ENCODE measurements around the gene ZMIZ1. TPM values are rescaled to one million over a fixed set of nuclear protein-coding genes. Genes with fewer than 3 reads are reported as not detected.
"Not testable (repeated sequence)": the region's sequence is repeated elsewhere in the genome, so short reads cannot be mapped to it uniquely, and the experiment has no call there.

ZMIZ1 gene
- total and polyA plus RNA-seq, 2 experiments from 2014 or later: 48.2 to 78.8 TPM

DNA sequence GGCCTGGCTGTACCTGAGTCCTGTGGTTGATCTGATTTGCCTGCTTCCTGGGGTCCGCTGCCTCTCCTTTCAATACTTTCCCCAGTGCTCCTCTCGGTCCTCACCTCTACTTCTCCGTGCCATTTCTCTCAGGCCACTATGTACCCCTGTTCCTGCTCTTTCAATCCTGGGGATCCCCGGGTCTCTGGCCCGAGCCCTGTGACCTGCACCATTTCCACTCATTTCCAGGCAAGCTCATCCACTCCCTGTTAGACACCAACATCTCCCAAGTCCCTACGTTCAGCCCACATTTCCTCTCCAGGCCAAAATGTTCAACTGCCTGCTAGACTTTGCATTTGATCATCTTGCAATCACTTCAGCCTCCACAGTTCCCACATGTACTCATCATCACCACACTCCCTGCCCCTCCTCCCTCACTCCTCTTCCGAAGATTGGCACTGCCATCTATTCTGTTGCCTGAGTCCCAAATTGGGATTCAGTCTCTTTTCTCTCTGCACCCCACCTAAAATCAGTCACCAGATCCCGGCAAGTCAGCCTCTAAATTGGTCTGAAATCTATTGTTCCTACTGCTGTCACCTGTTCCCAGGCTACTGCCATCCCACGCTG is 34.4 kb upstream of the ZMIZ1 start:
- Histone ChIP-seq H3K4me3 (no peak overlapping the region), H3K27ac (no peak overlapping the region), H3K9me3 (ENCODE audit: low read depth) (no peaks in the 10 kb centered on the region), H3K36me3 (no peaks in the 10 kb centered on the region), H3K4me1 (ENCODE audit: low read depth) (peaks cover 10% of the 10 kb centered on the region), H3K27me3 (no peaks in the 10 kb centered on the region)
- DNase-seq (ENCODE audit: low read depth in 1 of 2, low spot score in 1 of 2): no peak
- TF ChIP-seq, protein P1, sequence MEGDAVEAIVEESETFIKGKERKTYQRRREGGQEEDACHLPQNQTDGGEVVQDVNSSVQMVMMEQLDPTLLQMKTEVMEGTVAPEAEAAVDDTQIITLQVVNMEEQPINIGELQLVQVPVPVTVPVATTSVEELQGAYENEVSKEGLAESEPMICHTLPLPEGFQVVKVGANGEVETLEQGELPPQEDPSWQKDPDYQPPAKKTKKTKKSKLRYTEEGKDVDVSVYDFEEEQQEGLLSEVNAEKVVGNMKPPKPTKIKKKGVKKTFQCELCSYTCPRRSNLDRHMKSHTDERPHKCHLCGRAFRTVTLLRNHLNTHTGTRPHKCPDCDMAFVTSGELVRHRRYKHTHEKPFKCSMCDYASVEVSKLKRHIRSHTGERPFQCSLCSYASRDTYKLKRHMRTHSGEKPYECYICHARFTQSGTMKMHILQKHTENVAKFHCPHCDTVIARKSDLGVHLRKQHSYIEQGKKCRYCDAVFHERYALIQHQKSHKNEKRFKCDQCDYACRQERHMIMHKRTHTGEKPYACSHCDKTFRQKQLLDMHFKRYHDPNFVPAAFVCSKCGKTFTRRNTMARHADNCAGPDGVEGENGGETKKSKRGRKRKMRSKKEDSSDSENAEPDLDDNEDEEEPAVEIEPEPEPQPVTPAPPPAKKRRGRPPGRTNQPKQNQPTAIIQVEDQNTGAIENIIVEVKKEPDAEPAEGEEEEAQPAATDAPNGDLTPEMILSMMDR (IDR thresholded peaks at IDR 0.05; ENCODE audit: low read depth, low read length): no peak

DNA sequence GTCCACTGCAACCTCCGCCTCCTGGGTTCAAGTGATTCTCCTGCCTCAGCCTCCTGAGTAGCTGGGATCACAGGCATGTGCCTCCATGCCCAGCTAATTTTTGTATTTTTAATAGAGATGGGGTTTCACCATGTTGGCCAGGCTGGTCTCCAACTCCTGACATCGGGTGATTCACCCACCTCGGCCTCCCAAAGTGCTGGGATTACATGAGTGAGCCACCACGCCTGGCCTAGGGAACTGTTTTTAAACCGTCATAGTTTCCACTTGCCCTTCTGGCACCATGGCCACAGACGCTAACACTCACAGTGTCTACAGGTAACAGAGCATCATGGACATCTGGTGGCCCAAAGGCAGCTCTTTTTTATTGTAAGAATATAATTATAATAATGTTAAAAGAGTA is 32.4 kb upstream of the ZMIZ1 start:
- H3K4me1 ChIP-seq (ENCODE audit: low read depth): peaks cover 14% of the 10 kb centered on the region
- not testable (repeated sequence) for H3K4me3 ChIP-seq; DNase-seq (ENCODE audit: low read depth in 1 of 2, low spot score in 1 of 2); H3K9me3 ChIP-seq (ENCODE audit: low read depth); H3K27me3 ChIP-seq; H3K36me3 ChIP-seq; H3K27ac ChIP-seq

DNA sequence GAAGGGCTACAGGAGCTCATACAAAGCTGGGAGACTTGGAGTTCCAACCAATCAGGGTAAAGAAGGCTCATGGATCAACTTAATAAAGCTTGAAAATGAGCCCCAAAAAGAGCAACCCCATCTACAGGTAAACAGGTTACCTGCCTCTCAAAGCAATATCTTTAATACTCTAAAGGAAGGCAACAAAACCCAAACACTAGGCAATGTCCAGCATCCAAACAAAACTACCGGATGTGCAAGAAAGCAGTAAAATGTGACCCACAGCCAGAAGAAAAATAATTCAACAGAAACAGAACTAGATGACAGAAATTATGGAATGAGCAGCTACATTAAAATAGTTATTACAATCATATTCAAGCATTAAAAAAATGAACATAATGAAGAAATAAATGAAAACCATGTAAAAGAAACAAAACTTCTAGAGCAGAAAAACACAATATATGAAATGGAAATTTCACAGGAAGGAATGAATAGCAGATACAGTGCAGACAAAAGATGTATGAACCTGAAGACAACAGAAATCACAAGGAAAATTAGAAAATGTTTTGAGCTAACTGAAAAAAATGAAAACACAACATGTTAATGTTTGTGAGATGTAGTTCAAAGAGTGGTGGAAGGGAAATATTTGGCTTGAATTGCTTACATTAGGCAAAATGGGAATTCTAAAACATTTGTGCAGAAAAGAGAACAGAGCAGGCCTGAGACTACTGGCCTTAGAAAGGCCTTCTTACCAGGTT is 30.5 kb upstream of the ZMIZ1 start:
- H3K27ac ChIP-seq: peak overlapping the region; percentile 87
- H3K4me3 ChIP-seq: no peak overlapping the region
- peaks cover 14% of the 10 kb centered on the region for H3K4me1 ChIP-seq (ENCODE audit: low read depth)
- no peaks in the 10 kb centered on the region for H3K36me3 ChIP-seq
- H3K27me3 ChIP-seq: no peaks in the 10 kb centered on the region
- TF ChIP-seq, protein P1 (IDR thresholded peaks at IDR 0.05; ENCODE audit: low read depth, low read length): no peak
- no peak for DNase-seq (ENCODE audit: low read depth in 1 of 2, low spot score in 1 of 2)
- H3K9me3 ChIP-seq (ENCODE audit: low read depth): no peaks in the 10 kb centered on the region

DNA sequence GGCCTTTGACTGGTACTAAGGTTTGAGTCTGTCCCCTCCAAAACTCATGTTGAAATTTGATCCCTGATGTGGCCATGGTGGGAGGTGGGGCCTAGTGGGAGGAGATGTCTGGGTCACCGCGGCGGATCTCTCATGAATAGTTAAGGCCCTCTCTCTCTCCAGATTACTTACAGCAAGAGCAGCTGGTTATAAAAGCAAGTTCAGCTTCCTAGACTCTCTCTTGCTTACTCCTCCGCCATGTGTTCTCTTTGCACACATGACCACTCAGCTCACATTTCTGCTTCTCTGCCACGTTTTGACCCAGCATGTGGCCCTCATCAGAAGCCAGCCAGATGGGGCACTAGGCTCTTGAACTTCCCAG is 29.9 kb upstream of the ZMIZ1 start:
- no peak overlapping the region for H3K4me3 ChIP-seq
- no peaks in the 10 kb centered on the region for H3K36me3 ChIP-seq
- H3K27ac ChIP-seq: peak overlapping the region; percentile 87
- peak; percentile 37 to 91 for DNase-seq (ENCODE audit: low read depth in 1 of 2, low spot score in 1 of 2)
- peaks cover 14% of the 10 kb centered on the region for H3K4me1 ChIP-seq (ENCODE audit: low read depth)
- TF ChIP-seq, protein P1 (IDR thresholded peaks at IDR 0.05; ENCODE audit: low read depth, low read length): no peak
- no peaks in the 10 kb centered on the region for H3K27me3 ChIP-seq
- no peaks in the 10 kb centered on the region for H3K9me3 ChIP-seq (ENCODE audit: low read depth)

DNA sequence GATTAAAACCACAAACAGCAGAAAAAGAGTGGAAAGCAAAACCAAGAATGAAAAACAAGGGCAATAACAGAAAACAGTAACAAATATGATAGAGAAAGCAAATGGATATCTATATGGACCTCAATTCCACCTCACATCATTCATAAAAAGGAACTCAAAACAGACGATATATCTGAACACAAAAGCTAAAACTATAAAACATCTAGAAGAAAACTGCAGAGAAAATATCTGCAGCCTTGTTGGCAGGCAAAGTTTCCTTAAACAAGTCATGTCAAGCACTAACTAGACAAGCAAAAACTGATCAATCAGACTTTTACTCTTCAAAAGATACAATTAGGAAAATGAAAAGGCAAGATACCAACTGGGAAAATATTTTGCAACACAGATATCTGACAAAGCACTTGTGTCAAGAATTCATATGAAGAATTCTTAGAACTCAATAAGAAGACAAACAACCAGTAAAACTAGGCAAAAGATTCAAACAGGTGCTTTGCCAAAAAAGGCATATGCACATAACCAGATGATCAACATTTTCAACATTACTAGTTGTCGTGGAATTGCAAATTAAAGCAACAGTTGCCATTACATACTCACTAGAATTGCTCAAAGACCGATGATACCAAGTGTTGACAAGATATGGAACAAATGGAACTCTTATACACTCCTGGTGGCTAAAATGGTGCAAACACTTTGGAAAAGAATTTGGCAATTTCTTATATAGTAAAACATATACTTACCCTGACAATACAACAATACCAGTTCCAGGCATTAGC is 25.9 kb upstream of the ZMIZ1 start:
- H3K27ac ChIP-seq: no peak overlapping the region
- H3K9me3 ChIP-seq (ENCODE audit: low read depth): no peaks in the 10 kb centered on the region
- no peak overlapping the region for H3K4me3 ChIP-seq
- H3K36me3 ChIP-seq: no peaks in the 10 kb centered on the region
- TF ChIP-seq, protein P1 (IDR thresholded peaks at IDR 0.05; ENCODE audit: low read depth, low read length): no peak
- peaks cover 27% of the 10 kb centered on the region for H3K4me1 ChIP-seq (ENCODE audit: low read depth)
- no peaks in the 10 kb centered on the region for H3K27me3 ChIP-seq
- no peak for DNase-seq (ENCODE audit: low read depth in 1 of 2, low spot score in 1 of 2)

Data from cardiac muscle cell (in vitro differentiated cells and primary cell).